Stimulated activated CD8-positive, alpha-beta memory T cell treated with anti-CD3 and anti-CD28 coated beads, Interleukin-4, amount 100 ng/mL, for 4 hours (primary cell): ENCODE measurements around the gene OR2L2.
"Not testable (repeated sequence)": the region's sequence is repeated elsewhere in the genome, so short reads cannot be mapped to it uniquely, and the experiment has no call there.

ENCODE experiments used
- DNase-seq, 2 donors: peaks; one replicate each; pipeline ENCODE4 v3.0.0-alpha.2; 2020; ENCODE audit warnings: low read depth in 2 of 2, low spot score in 1 of 2

Gene OR2L2

GRCh38 chr1:248029770-248030169, at the start of gene OR2L2:
Gene OR2L2, plus strand, starts transcription at chr1:248030070. Its CDS starts 8,198 bp downstream, at chr1:248038268.
- DNase-seq, result no peak

GRCh38 chr1:247992986-247993385, 36.9 kb upstream of the OR2L2 start:
- DNase-seq, result no peak

- no peak for DNase-seq
Observed at GRCh38 chr1:247998811-247999210, 31.1 kb upstream of the OR2L2 start.

- DNase-seq, result no peak
Observed at GRCh38 chr1:248000169-248000568, 29.7 kb upstream of the OR2L2 start.

- no peak for DNase-seq
Observed at GRCh38 chr1:248007778-248008177, 22.1 kb upstream of the OR2L2 start.

GRCh38 chr1:248009681-248010080, 20.2 kb upstream of the OR2L2 start:
- DNase-seq, result no peak

GRCh38 chr1:248013229-248013710, 16.6 kb upstream of the OR2L2 start, which contains the start of gene OR2L5:
Gene OR2L5, plus strand, starts transcription at chr1:248013660. Its CDS starts 8,288 bp downstream, at chr1:248021948.
- no peak for DNase-seq

- no peak for DNase-seq
Observed at GRCh38 chr1:248015803-248016202, 14.1 kb upstream of the OR2L2 start.

GRCh38 chr1:248045209-248045608, 15.3 kb downstream of the OR2L2 start:
- DNase-seq, result no peak

GRCh38 chr1:248046536-248046935, 16.7 kb downstream of the OR2L2 start, which contains the start of gene OR2L3:
Gene OR2L3, plus strand, starts transcription at chr1:248046836. Its CDS starts 13,846 bp downstream, at chr1:248060682.
- DNase-seq, result no peak

- DNase-seq, result no peak
Observed at GRCh38 chr1:248047008-248047407, 17.1 kb downstream of the OR2L2 start.

GRCh38 chr1:248054671-248055070, 24.8 kb downstream of the OR2L2 start:
- no peak for DNase-seq

GRCh38 chr1:248055261-248055660, 25.4 kb downstream of the OR2L2 start:
- no peak for DNase-seq

- DNase-seq, result no peak
Observed at GRCh38 chr1:248065071-248065470, 35.2 kb downstream of the OR2L2 start.

GRCh38 chr1:248065604-248066003, 35.7 kb downstream of the OR2L2 start:
- no peak for DNase-seq

GRCh38 chr1:248083864-248084263, 54.0 kb downstream of the OR2L2 start:
- DNase-seq, result not testable (repeated sequence)
